Measurements from ENCODE around the gene SH2D4B.

DNA sequence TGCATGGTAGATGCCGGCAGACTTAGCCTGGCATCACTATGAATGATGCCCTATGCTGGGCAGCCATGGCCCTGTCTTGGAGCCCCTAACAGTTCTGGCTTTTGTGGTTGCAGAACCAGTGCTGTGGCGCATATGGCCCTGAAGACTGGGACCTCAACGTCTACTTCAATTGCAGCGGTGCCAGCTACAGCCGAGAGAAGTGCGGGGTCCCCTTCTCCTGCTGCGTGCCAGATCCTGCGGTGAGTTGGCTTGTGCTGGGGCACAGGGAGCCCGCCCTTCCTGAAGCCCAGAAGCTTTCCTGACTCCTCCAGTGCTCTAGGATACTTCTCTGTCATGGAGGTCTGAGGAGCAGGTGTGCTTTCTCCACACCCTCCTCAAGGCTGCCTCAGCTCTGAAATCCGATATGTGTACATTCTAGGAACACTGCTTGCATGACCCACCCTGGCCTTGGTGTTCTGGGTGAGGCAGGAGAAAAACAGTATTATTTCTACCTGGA lies 25.6 kb upstream of the SH2D4B start:
- TF ChIP-seq, protein P1, sequence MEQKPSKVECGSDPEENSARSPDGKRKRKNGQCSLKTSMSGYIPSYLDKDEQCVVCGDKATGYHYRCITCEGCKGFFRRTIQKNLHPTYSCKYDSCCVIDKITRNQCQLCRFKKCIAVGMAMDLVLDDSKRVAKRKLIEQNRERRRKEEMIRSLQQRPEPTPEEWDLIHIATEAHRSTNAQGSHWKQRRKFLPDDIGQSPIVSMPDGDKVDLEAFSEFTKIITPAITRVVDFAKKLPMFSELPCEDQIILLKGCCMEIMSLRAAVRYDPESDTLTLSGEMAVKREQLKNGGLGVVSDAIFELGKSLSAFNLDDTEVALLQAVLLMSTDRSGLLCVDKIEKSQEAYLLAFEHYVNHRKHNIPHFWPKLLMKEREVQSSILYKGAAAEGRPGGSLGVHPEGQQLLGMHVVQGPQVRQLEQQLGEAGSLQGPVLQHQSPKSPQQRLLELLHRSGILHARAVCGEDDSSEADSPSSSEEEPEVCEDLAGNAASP (CRISPR knock-in tag; IDR thresholded peaks at IDR 0.05; ENCODE audit: borderline replicate concordance): no peak
- no peak for TF ChIP-seq NFYB (CRISPR knock-in tag; IDR thresholded peaks at IDR 0.05)
- TF ChIP-seq TAF1 (CRISPR knock-in tag; IDR thresholded peaks at IDR 0.05): no peak
- TF ChIP-seq SRF (IDR thresholded peaks at IDR 0.05; ENCODE audit: low read depth, low read length): no peak
- no peak for TF ChIP-seq ZNF335 (CRISPR knock-in tag; IDR thresholded peaks at IDR 0.05)
- no peak for TF ChIP-seq BRCA1 (CRISPR knock-in tag; IDR thresholded peaks at IDR 0.05)
- no peak for TF ChIP-seq EZH2 (conservative IDR thresholded peaks at IDR 0.05; ENCODE audit: low read depth, low read length)
- TF ChIP-seq, protein P2, sequence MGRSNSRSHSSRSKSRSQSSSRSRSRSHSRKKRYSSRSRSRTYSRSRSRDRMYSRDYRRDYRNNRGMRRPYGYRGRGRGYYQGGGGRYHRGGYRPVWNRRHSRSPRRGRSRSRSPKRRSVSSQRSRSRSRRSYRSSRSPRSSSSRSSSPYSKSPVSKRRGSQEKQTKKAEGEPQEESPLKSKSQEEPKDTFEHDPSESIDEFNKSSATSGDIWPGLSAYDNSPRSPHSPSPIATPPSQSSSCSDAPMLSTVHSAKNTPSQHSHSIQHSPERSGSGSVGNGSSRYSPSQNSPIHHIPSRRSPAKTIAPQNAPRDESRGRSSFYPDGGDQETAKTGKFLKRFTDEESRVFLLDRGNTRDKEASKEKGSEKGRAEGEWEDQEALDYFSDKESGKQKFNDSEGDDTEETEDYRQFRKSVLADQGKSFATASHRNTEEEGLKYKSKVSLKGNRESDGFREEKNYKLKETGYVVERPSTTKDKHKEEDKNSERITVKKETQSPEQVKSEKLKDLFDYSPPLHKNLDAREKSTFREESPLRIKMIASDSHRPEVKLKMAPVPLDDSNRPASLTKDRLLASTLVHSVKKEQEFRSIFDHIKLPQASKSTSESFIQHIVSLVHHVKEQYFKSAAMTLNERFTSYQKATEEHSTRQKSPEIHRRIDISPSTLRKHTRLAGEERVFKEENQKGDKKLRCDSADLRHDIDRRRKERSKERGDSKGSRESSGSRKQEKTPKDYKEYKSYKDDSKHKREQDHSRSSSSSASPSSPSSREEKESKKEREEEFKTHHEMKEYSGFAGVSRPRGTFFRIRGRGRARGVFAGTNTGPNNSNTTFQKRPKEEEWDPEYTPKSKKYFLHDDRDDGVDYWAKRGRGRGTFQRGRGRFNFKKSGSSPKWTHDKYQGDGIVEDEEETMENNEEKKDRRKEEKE (IDR thresholded peaks at IDR 0.05): no peak
- no peak for TF ChIP-seq SMARCC2 (IDR thresholded peaks at IDR 0.05)
- no peak for TF ChIP-seq SIN3A (IDR thresholded peaks at IDR 0.05; ENCODE audit: borderline replicate concordance, low read depth, low read length)

Measured in HepG2 (cell line).